HL-60 (cell line): ENCODE measurements around the gene NRXN3.
"Not testable (repeated sequence)": the region's sequence is repeated elsewhere in the genome, so short reads cannot be mapped to it uniquely, and the experiment has no call there.

Source experiments
- DNase-seq, 2 experiments: peaks; one replicate each; pipeline ENCODE4 v3.0.0-alpha.2; 2010 to 2020; ENCODE audit warnings: low read depth in 1 of 2, low spot score in 1 of 2
- H3K27ac ChIP-seq: fragments of 250-450 bp; sonication (Bioruptor Pico); replicated peaks from 2 replicates; pipeline ENCODE4 v1.5.1; 2020; ENCODE audit warnings: mild to moderate bottlenecking, moderate library complexity
- H3K27me3 ChIP-seq: fragments of 250-450 bp; sonication (Bioruptor Pico); 2 replicates; pipeline ENCODE4 v1.5.1; 2021; ENCODE audit warnings: mild to moderate bottlenecking, moderate library complexity; ENCODE audit not compliant: insufficient read depth, poor library complexity, severe bottlenecking
- H3K4me3 ChIP-seq: replicated peaks from 2 replicates; pipeline ENCODE4 v1.5.1; 2011; ENCODE audit warnings: mild to moderate bottlenecking, control low read depth, low read length; ENCODE audit not compliant: insufficient read depth
- CTCF ChIP-seq: IDR thresholded peaks from one replicate; pipeline ENCODE4 v1.5.1; 2011; ENCODE audit warnings: low read length, control low read depth, inconsistent platforms; ENCODE audit not compliant: insufficient read depth
- GABPA ChIP-seq: IDR thresholded peaks from 2 replicates; pipeline ENCODE4 v1.6.1; 2012; ENCODE audit warnings: low read depth
- POLR2AphosphoS5 ChIP-seq: IDR thresholded peaks from 2 replicates; pipeline ENCODE4 v1.6.1; 2012; ENCODE audit warnings: low read depth
- REST ChIP-seq: IDR thresholded peaks from 2 replicates; pipeline ENCODE4 v1.6.1; 2012; ENCODE audit warnings: low read depth; ENCODE audit not compliant: insufficient replicate concordance
- SPI1 ChIP-seq: IDR thresholded peaks from 2 replicates; pipeline ENCODE4 v1.6.1; 2012; ENCODE audit warnings: low read depth, mild to moderate bottlenecking, borderline replicate concordance

NRXN3 gene

GRCh38 chr14:79767251-79767650 is 1597.1 kb downstream of the NRXN3 start:
- no peaks in the 10 kb centered on the region for H3K27me3 ChIP-seq
- no peak overlapping the region for H3K4me3 ChIP-seq
- DNase-seq: no peak
- no peak for TF ChIP-seq CTCF
- H3K27ac ChIP-seq: no peak overlapping the region

GRCh38 chr14:79767721-79768120 is 1597.5 kb downstream of the NRXN3 start:
- DNase-seq, H3K27ac ChIP-seq, H3K27me3 ChIP-seq, H3K4me3 ChIP-seq: not testable (repeated sequence)

GRCh38 chr14:79781882-79782281 is 1611.7 kb downstream of the NRXN3 start:
- Histone ChIP-seq H3K27ac (no peak overlapping the region), H3K27me3 (no peaks in the 10 kb centered on the region), H3K4me3 (no peak overlapping the region)
- DNase-seq: no peak
- no peak for TF ChIP-seq SPI1
- TF ChIP-seq REST: no peak
- TF ChIP-seq GABPA: no peak
- TF ChIP-seq POLR2AphosphoS5: no peak
- TF ChIP-seq CTCF: no peak

GRCh38 chr14:79783041-79783440 is 1612.9 kb downstream of the NRXN3 start:
- Histone ChIP-seq H3K27me3 (no peaks in the 10 kb centered on the region), H3K4me3 (no peak overlapping the region), H3K27ac (no peak overlapping the region)
- no peak for DNase-seq
- no peak for TF ChIP-seq CTCF
- TF ChIP-seq GABPA: no peak
- no peak for TF ChIP-seq POLR2AphosphoS5
- TF ChIP-seq REST: no peak
- TF ChIP-seq SPI1: no peak

- Histone ChIP-seq H3K4me3 (no peak overlapping the region), H3K27ac (no peak overlapping the region), H3K27me3 (no peaks in the 10 kb centered on the region)
- DNase-seq: no peak
- TF ChIP-seq POLR2AphosphoS5 (no peak), REST (no peak), GABPA (no peak), CTCF (no peak), SPI1 (no peak)
Measured at GRCh38 chr14:79786522-79786921, 1616.3 kb downstream of the NRXN3 start.
